ENCODE results near the gene RSF1. TPM values are rescaled to one million over a fixed set of nuclear protein-coding genes. Genes with fewer than 3 reads are reported as not detected.

RSF1 gene
- total RNA-seq, 2 experiments from 2014 or later, result 33.5 to 78.8 TPM

DNA sequence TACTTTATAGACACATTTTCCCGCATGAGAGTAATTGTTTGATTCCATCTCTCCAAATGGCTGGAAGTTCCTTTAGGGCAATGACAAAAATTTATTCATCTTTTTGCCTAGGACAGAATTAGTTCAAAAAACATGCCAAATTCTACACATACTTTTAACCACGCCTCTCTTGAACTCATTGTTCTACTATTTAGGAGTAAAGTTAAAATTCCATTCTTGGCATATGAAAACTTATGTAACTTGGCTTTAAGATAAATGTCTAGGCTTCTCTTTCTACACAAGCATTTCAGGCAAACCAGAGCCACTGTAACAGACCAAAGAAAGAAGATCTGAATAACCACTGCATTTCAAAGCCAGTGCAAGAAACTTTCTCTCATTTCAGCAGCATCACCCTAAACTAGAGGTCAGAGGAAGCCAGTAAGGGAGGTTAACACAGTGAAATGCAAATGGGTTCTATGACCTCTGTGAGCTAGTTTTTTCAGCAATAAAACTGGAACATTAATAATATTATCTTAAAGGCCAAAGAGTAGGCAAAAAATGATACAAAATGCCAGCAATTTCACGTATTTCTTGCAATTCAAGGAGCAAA, 73.0 kb downstream of the RSF1 start:
- intact Hi-C loops (cut with micrococcal nuclease; ENCODE audit: unreplicated experiment), result no loop called here

GRCh38 chr11:77736473-77736872, 84.0 kb downstream of the RSF1 start:
- H2AFZ ChIP-seq (ENCODE audit: low read length), result no peak overlapping the region
- no peaks in the 10 kb centered on the region for H3K9me2 ChIP-seq (ENCODE audit: insufficient read depth, low read length)
- no peaks in the 10 kb centered on the region for H4K20me1 ChIP-seq (ENCODE audit: insufficient read depth, low read length)
- H3K4me1 ChIP-seq (ENCODE audit: insufficient read depth, low read length, poor library complexity, severe bottlenecking), result no peaks in the 10 kb centered on the region
- no peak overlapping the region for H3K4me3 ChIP-seq (ENCODE audit: low read depth, low read length, poor library complexity, severe bottlenecking)
- H3K79me2 ChIP-seq (ENCODE audit: insufficient read depth, low read depth, low read length), result no peaks in the 10 kb centered on the region
- CTCF ChIA-PET (ENCODE audit: unreplicated experiment), result no interaction called here
- POLR2A ChIA-PET, result no interaction called here
- no peak for DNase-seq (ENCODE audit: low spot score)
- H3K9me3 ChIP-seq (ENCODE audit: low read length), result no peaks in the 10 kb centered on the region; the same call in 1 of the 2 replicates
- H3K36me3 ChIP-seq (ENCODE audit: insufficient read depth, low read length), result peaks cover 82% of the 10 kb centered on the region
- BruUV-seq (replicated peaks), result no TSS peak
- H3K27ac ChIP-seq (ENCODE audit: low read depth, low read length, poor library complexity, severe bottlenecking), result no peak overlapping the region
- intact Hi-C loops (cut with micrococcal nuclease; ENCODE audit: unreplicated experiment), result no loop called here
- TF ChIP-seq EZH2phosphoT487 (IDR thresholded peaks at IDR 0.05; ENCODE audit: borderline replicate concordance, low read depth, low read length) (no peak), CTCF (conservative IDR thresholded peaks at IDR 0.05; ENCODE audit: low read length) (no peak)
- H3K4me2 ChIP-seq (ENCODE audit: low read length), result no peak overlapping the region

More for the DNA sequence above, 73.0 kb downstream of the RSF1 start:
- Histone ChIP-seq H3K9me2 (ENCODE audit: insufficient read depth, low read length) (no peaks in the 10 kb centered on the region), H3K79me2 (ENCODE audit: insufficient read depth, low read depth, low read length) (no peaks in the 10 kb centered on the region), H3K9me3 (ENCODE audit: low read length) (no peaks in the 10 kb centered on the region), H3K4me2 (ENCODE audit: low read length) (no peak overlapping the region), H3K27ac (ENCODE audit: low read depth, low read length, poor library complexity, severe bottlenecking) (no peak overlapping the region), H3K36me3 (ENCODE audit: insufficient read depth, low read length) (peaks cover 4% of the 10 kb centered on the region; the same call in 1 of the 2 replicates), H4K20me1 (ENCODE audit: insufficient read depth, low read length) (no peaks in the 10 kb centered on the region), H3K4me1 (ENCODE audit: insufficient read depth, low read length, poor library complexity, severe bottlenecking) (no peaks in the 10 kb centered on the region), H2AFZ (ENCODE audit: low read length) (no peak overlapping the region), H3K4me3 (ENCODE audit: low read depth, low read length, poor library complexity, severe bottlenecking) (no peak overlapping the region)
- CTCF ChIA-PET (ENCODE audit: unreplicated experiment), result no interaction called here
- BruUV-seq (replicated peaks), result no TSS peak
- no peak for DNase-seq (ENCODE audit: low spot score)
- TF ChIP-seq CTCF (conservative IDR thresholded peaks at IDR 0.05; ENCODE audit: low read length), result no peak
- POLR2A ChIA-PET, result interaction anchor here (0.7 to 2.2 kb wide), 3 partner anchors 14 to 93 kb away, joined by 3 to 6 read pairs (median 5); no protein-coding TSS in a partner anchor

DNA sequence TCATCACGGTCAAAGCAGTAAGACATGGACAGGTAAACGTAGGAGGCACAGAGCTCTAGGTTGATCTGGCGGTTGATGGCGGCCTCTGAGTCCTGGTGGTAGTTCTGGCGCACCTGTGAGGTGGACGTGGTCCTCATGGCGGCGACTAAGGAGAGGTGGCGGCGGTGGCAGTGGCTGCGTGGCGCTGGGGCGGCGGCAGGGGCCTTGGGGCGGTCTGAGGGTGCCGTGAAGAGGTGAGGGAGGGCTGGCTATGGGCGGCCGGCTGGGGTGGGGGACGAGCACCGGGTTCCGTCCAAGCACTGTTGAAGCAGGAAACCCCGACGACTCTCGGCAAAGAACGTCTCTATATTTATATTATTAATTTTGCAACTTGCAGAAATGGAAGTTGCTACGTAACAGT, 85.6 kb downstream of the RSF1 start:
- H3K27ac ChIP-seq (ENCODE audit: low read depth, low read length, poor library complexity, severe bottlenecking), result no peak overlapping the region
- intact Hi-C loops (cut with micrococcal nuclease; ENCODE audit: unreplicated experiment), result no loop called here
- no peak for DNase-seq (ENCODE audit: low spot score)
- CTCF ChIA-PET (ENCODE audit: unreplicated experiment), result no interaction called here
- H3K9me3 ChIP-seq (ENCODE audit: low read length), result no peaks in the 10 kb centered on the region; the same call in 1 of the 2 replicates
- no peaks in the 10 kb centered on the region for H3K4me1 ChIP-seq (ENCODE audit: insufficient read depth, low read length, poor library complexity, severe bottlenecking)
- POLR2A ChIA-PET, result no interaction called here
- peaks cover 85% of the 10 kb centered on the region for H3K36me3 ChIP-seq (ENCODE audit: insufficient read depth, low read length)
- no peak overlapping the region for H3K4me2 ChIP-seq (ENCODE audit: low read length)
- no peaks in the 10 kb centered on the region for H4K20me1 ChIP-seq (ENCODE audit: insufficient read depth, low read length)
- BruUV-seq (replicated peaks), result no TSS peak
- no peak for TF ChIP-seq CTCF (conservative IDR thresholded peaks at IDR 0.05; ENCODE audit: low read length)
- no peak for TF ChIP-seq EZH2phosphoT487 (IDR thresholded peaks at IDR 0.05; ENCODE audit: borderline replicate concordance, low read depth, low read length)
- no peaks in the 10 kb centered on the region for H3K79me2 ChIP-seq (ENCODE audit: insufficient read depth, low read depth, low read length)
- H3K4me3 ChIP-seq (ENCODE audit: low read depth, low read length, poor library complexity, severe bottlenecking), result no peak overlapping the region
- H2AFZ ChIP-seq (ENCODE audit: low read length), result no peak overlapping the region
- no peaks in the 10 kb centered on the region for H3K9me2 ChIP-seq (ENCODE audit: insufficient read depth, low read length)

All from OCI-LY7 (cell line).